IMR-90 (cell line): ENCODE data around the gene TEPSIN. TPM values are rescaled to one million over a fixed set of nuclear protein-coding genes. Genes with fewer than 3 reads are reported as not detected.

Experiments used
- ATAC-seq: fragments of 200-7000 bp; cut with Tn5 transposase; 2 replicates; pipeline ENCODE4 v1.9.1; 2020; ENCODE audit warnings: low read depth, mild to moderate bottlenecking, moderate library complexity
- BruUV-seq: library from RNA; stranded (reverse); fragments of 400-500 nt; replicated peaks from 2 replicates; lab custom pipeline; 2021; lab: Mats Ljungman, UMichigan
- CTCF ChIA-PET: fragments of 300-600 bp; formaldehyde crosslinking; extraction: SDS; loops from one replicate; lab custom pipeline; 2021; ENCODE audit warnings: antibody characterized with exemption; lab: Yijun Ruan, JAX
- POLR2A ChIA-PET: fragments of 300-600 bp; sonication (Branson Sonifier 250); formaldehyde crosslinking; loops from one replicate; lab custom pipeline; 2022; ENCODE audit warnings: antibody characterized with exemption; ENCODE audit not compliant: unreplicated experiment; lab: Charles Lee
- DNase-seq: peaks from one replicate; pipeline ENCODE4 v3.0.0; 2013
- H2AFZ ChIP-seq: replicated peaks from 2 replicates; pipeline ENCODE3; 2013; ENCODE audit warnings: low read length, mild to moderate bottlenecking; ENCODE audit not compliant: poor library complexity
- H2AK5ac ChIP-seq: 2 replicates; pipeline ENCODE4 v1.6.1; 2013; ENCODE audit warnings: low read depth, low read length, inconsistent platforms
- H2AK9ac ChIP-seq: replicated peaks from 2 replicates; pipeline ENCODE3; 2013; ENCODE audit warnings: mild to moderate bottlenecking, low read depth, low read length, moderate library complexity; ENCODE audit not compliant: poor library complexity
- H2BK120ac ChIP-seq: 2 replicates; pipeline ENCODE4 v1.6.1; 2013; ENCODE audit warnings: low read depth, low read length, inconsistent platforms
- H2BK15ac ChIP-seq: 3 replicates; pipeline ENCODE4 v1.6.1; 2013; ENCODE audit warnings: low read depth, low read length, inconsistent platforms
- H2BK20ac ChIP-seq: 2 replicates; pipeline ENCODE4 v1.6.1; 2013; ENCODE audit warnings: low read depth, mild to moderate bottlenecking, inconsistent platforms, low read length, moderate library complexity
- H2BK5ac ChIP-seq: 2 replicates; pipeline ENCODE4 v1.6.1; 2013; ENCODE audit warnings: mild to moderate bottlenecking, low read depth, low read length, inconsistent platforms; ENCODE audit not compliant: poor library complexity, severe bottlenecking
- H3K14ac ChIP-seq: replicated peaks from 2 replicates; pipeline ENCODE4 v1.6.1; 2013; ENCODE audit warnings: low read depth, low read length, inconsistent platforms
- H3K18ac ChIP-seq: 2 replicates; pipeline ENCODE4 v1.6.1; 2013; ENCODE audit warnings: low read depth, low read length, control low read depth
- H3K23ac ChIP-seq: 2 replicates; pipeline ENCODE4 v1.6.1; 2013; ENCODE audit warnings: low read depth, low read length, inconsistent platforms
- H3K27ac ChIP-seq: 2 replicates; pipeline ENCODE4 v1.5.1; 2013; ENCODE audit warnings: mild to moderate bottlenecking, control low read depth, low read length; ENCODE audit not compliant: insufficient read depth
- H3K27me3 ChIP-seq: 2 replicates; pipeline ENCODE4 v1.6.1; 2013; ENCODE audit warnings: low read length; ENCODE audit not compliant: control insufficient read depth, insufficient read depth
- H3K36me3 ChIP-seq: 2 replicates; pipeline ENCODE4 v1.6.1; 2013; ENCODE audit warnings: low read length, mixed read lengths; ENCODE audit not compliant: control insufficient read depth, insufficient read depth
- H3K4ac ChIP-seq: 2 replicates; pipeline ENCODE4 v1.6.1; 2013; ENCODE audit warnings: low read depth, low read length, inconsistent platforms
- H3K4me1 ChIP-seq: 2 replicates; pipeline ENCODE4 v1.6.1; 2013; ENCODE audit warnings: low read length, mixed read lengths; ENCODE audit not compliant: control insufficient read depth, insufficient read depth
- H3K4me2 ChIP-seq: 2 replicates; pipeline ENCODE4 v1.6.1; 2013; ENCODE audit warnings: low read depth, mild to moderate bottlenecking, control low read depth, low read length, moderate library complexity
- H3K4me3 ChIP-seq: 2 replicates; pipeline ENCODE4 v1.5.1; 2013; ENCODE audit warnings: low read depth, mild to moderate bottlenecking, control low read depth, low read length, moderate library complexity; ENCODE audit not compliant: insufficient read depth
- H3K56ac ChIP-seq: 2 replicates; pipeline ENCODE4 v1.6.1; 2013; ENCODE audit warnings: low read length, inconsistent platforms; ENCODE audit not compliant: insufficient read depth; ENCODE audit errors: extremely low read depth
- H3K79me1 ChIP-seq, 2 experiments: 2 replicates each; pipeline ENCODE4 v1.6.1; 2013; ENCODE audit warnings: low read length in 2 of 2, inconsistent platforms in 1 of 2, low read depth in 1 of 2
- H3K9ac ChIP-seq: 2 replicates; pipeline ENCODE4 v1.6.1; 2013; ENCODE audit warnings: low read depth, low read length, control low read depth
- H3K9me1 ChIP-seq: 2 replicates; pipeline ENCODE4 v1.6.1; 2013; ENCODE audit warnings: low read length, inconsistent platforms; ENCODE audit not compliant: insufficient read depth
- H3K9me3 ChIP-seq: 2 replicates; pipeline ENCODE4 v1.6.1; 2013; ENCODE audit warnings: low read length; ENCODE audit not compliant: control insufficient read depth, insufficient read depth
- H4K20me1 ChIP-seq: 2 replicates; pipeline ENCODE4 v1.6.1; 2013; ENCODE audit warnings: low read length, inconsistent platforms; ENCODE audit not compliant: insufficient read depth
- H4K5ac ChIP-seq: 2 replicates; pipeline ENCODE4 v1.6.1; 2013; ENCODE audit warnings: mild to moderate bottlenecking, low read depth, low read length, control low read depth
- H4K8ac ChIP-seq, 2 experiments: 2 replicates each; pipeline ENCODE4 v1.6.1; 2013; ENCODE audit warnings: low read depth in 2 of 2, low read length in 2 of 2, control low read depth in 1 of 2, inconsistent platforms in 1 of 2
- H4K91ac ChIP-seq: 2 replicates; pipeline ENCODE4 v1.6.1; 2013; ENCODE audit warnings: low read depth, low read length, inconsistent platforms; ENCODE audit not compliant: insufficient read depth
- BHLHE40 ChIP-seq: fragments of 150-350 bp; IDR thresholded peaks from 2 replicates; pipeline ENCODE4 v1.6.1; 2016; ENCODE audit warnings: mild to moderate bottlenecking, low read depth, low read length
- CHD1 ChIP-seq: IDR thresholded peaks from 2 replicates; pipeline ENCODE4 v1.6.1; 2012; ENCODE audit warnings: low read depth, low read length, improper control_type of control experiment
- FOS ChIP-seq: fragments of 150-350 bp; IDR thresholded peaks from 2 replicates; pipeline ENCODE4 v1.6.1; 2016; ENCODE audit warnings: low read depth, low read length
- MXI1 ChIP-seq: IDR thresholded peaks from 2 replicates; pipeline ENCODE4 v1.6.1; 2012; ENCODE audit warnings: low read depth, mild to moderate bottlenecking, low read length, moderate library complexity, borderline replicate concordance
- NFE2L2 ChIP-seq: fragments of 150-350 bp; IDR thresholded peaks from 2 replicates; pipeline ENCODE4 v1.6.1; 2016; ENCODE audit warnings: low read depth, mild to moderate bottlenecking, low read length
- POLR2A ChIP-seq: IDR thresholded peaks from 2 replicates; pipeline ENCODE4 v1.6.1; 2012; ENCODE audit warnings: mild to moderate bottlenecking, low read depth, low read length
- RAD21 ChIP-seq: IDR thresholded peaks from 2 replicates; pipeline ENCODE4 v1.6.1; 2012; ENCODE audit warnings: low read length, improper control_type of control experiment
- RCOR1 ChIP-seq: IDR thresholded peaks from 2 replicates; pipeline ENCODE4 v1.6.1; 2012; ENCODE audit warnings: mild to moderate bottlenecking, low read length, improper control_type of control experiment; ENCODE audit not compliant: insufficient replicate concordance
- RFX5 ChIP-seq: IDR thresholded peaks from 2 replicates; pipeline ENCODE4 v1.8.0; 2012; ENCODE audit warnings: low read depth, mild to moderate bottlenecking, low read length, moderate library complexity
- SMC3 ChIP-seq: fragments of 150-350 bp; IDR thresholded peaks from 2 replicates; pipeline ENCODE4 v1.6.1; 2016; ENCODE audit warnings: low read depth, mild to moderate bottlenecking, antibody characterized with exemption, low read length, moderate library complexity
- WGBS, 2 experiments: methylation state at CpG; one replicate each; pipeline versions ENCODE4 v1.1.5 to v1.1.7; 2013; ENCODE audit warnings: missing lambda C conversion rate in 2 of 2; ENCODE audit not compliant: insufficient read length in 1 of 2; ENCODE audit errors: extremely low coverage in 2 of 2; 5-methylcytosine and 5-hydroxymethylcytosine counted together
- dilution Hi-C: fragments of 300-500 bp; cut with HindIII; formaldehyde crosslinking; loops from one replicate; pipeline ENCODE4 v1.14.3; 2018; ENCODE audit warnings: low sequenced_read_pairs; ENCODE audit not compliant: unreplicated experiment
- in situ Hi-C: fragments of 300-500 bp; cut with MboI; formaldehyde crosslinking; loops from 3 replicates; pipeline ENCODE4 v1.14.3; 2019; ENCODE audit warnings: low sequenced_read_pairs, inconsistent platforms, mixed read lengths
- intact Hi-C: fragments of 100-400 bp; cut with micrococcal nuclease; formaldehyde crosslinking; loops from 2 replicates; pipeline ENCODE4 v1.10.0; 2022
- polyA plus RNA-seq, 3 experiments: library from polyadenylated mRNA; depleted of rRNA; stranded (reverse); fragments of >200 nt; gene quantifications; 2 replicates each; pipeline ENCODE4 v1.2.3, GENCODE V29; 2012; ENCODE audit warnings: low replicate concordance in 1 of 3
- total RNA-seq: library from RNA; depleted of rRNA; stranded (reverse); fragments of >200 nt; gene quantifications from 2 replicates; pipeline ENCODE4 v1.2.3, GENCODE V29; 2012
- TF ChIP-seq, protein P1 (sequence below): conservative IDR thresholded peaks from 2 replicates; pipeline ENCODE4 v1.5.1; 2012; ENCODE audit warnings: mild to moderate bottlenecking, low read depth, low read length, improper control_type of control experiment
- TF ChIP-seq, protein P2 (sequence below): fragments of 150-350 bp; IDR thresholded peaks from 2 replicates; pipeline ENCODE4 v1.6.1; 2017; ENCODE audit warnings: mild to moderate bottlenecking, antibody characterized with exemption, low read length, low read depth
- TF ChIP-seq, protein P3 (sequence below): fragments of 150-350 bp; IDR thresholded peaks from 2 replicates; pipeline ENCODE4 v1.6.1; 2016; ENCODE audit warnings: low read depth, mild to moderate bottlenecking, low read length, moderate library complexity, borderline replicate concordance

Gene TEPSIN
- total and polyA plus RNA-seq, 2 of the 4 experiments (the other 2 are of a cell fraction), result 3.2 to 28.1 TPM

DNA sequence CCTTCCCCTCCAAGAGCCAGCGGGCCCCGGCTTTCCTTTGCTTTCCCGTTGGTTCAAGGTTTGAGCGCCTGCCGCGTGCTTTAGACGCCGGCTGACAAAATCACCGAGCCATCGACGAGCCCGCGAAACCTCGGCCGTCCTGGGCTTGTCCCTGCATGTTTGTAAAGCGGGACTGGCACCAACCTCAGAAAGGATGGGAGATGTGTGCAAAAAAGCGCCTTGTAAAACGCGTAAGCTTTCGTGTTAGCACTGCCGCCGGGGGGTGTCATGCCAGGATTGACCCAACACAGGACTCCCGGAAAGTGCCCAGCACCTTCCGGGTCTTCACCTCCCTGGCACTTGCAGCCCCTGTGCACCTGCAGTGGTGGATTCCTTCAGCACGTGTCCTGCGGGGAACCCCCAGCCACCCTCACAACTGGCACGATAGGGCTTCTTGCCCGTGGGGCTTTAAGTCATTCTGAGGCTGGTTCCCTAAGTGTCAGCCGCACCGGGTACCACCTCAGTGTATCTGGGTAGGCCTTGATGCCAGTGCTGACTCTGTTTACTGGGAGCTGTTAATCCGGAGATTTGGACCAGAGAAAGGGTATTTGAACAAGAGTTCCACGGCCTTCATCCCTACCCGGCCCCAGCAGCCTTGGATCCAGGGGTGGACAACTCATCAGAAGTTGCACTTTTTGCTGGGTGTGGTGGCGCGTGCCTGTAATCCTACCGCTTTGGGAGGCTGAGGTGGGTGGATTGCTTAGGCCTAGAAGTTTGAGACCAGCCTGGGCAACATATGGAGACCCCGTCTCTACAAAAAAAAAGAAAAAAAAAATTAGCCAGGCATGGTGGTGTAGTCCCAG, 1.1 kb upstream of the TEPSIN start:
- peak overlapping the region; percentile 99 for H2AK9ac ChIP-seq
- no peak for TF ChIP-seq CHD1
- no peak for TF ChIP-seq SMC3
- no peak; the same call in 1 of the 2 replicates for TF ChIP-seq MXI1
- no peak for TF ChIP-seq BHLHE40
- TF ChIP-seq POLR2A, result no peak
- no peak for TF ChIP-seq RFX5
- TF ChIP-seq, protein P1, sequence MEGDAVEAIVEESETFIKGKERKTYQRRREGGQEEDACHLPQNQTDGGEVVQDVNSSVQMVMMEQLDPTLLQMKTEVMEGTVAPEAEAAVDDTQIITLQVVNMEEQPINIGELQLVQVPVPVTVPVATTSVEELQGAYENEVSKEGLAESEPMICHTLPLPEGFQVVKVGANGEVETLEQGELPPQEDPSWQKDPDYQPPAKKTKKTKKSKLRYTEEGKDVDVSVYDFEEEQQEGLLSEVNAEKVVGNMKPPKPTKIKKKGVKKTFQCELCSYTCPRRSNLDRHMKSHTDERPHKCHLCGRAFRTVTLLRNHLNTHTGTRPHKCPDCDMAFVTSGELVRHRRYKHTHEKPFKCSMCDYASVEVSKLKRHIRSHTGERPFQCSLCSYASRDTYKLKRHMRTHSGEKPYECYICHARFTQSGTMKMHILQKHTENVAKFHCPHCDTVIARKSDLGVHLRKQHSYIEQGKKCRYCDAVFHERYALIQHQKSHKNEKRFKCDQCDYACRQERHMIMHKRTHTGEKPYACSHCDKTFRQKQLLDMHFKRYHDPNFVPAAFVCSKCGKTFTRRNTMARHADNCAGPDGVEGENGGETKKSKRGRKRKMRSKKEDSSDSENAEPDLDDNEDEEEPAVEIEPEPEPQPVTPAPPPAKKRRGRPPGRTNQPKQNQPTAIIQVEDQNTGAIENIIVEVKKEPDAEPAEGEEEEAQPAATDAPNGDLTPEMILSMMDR, result no peak
- TF ChIP-seq, protein P2, sequence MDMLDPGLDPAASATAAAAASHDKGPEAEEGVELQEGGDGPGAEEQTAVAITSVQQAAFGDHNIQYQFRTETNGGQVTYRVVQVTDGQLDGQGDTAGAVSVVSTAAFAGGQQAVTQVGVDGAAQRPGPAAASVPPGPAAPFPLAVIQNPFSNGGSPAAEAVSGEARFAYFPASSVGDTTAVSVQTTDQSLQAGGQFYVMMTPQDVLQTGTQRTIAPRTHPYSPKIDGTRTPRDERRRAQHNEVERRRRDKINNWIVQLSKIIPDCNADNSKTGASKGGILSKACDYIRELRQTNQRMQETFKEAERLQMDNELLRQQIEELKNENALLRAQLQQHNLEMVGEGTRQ, result no peak
- TF ChIP-seq RCOR1, result no peak
- TF ChIP-seq, protein P3, sequence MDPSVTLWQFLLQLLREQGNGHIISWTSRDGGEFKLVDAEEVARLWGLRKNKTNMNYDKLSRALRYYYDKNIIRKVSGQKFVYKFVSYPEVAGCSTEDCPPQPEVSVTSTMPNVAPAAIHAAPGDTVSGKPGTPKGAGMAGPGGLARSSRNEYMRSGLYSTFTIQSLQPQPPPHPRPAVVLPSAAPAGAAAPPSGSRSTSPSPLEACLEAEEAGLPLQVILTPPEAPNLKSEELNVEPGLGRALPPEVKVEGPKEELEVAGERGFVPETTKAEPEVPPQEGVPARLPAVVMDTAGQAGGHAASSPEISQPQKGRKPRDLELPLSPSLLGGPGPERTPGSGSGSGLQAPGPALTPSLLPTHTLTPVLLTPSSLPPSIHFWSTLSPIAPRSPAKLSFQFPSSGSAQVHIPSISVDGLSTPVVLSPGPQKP, result no peak
- TF ChIP-seq NFE2L2, result no peak
- TF ChIP-seq RAD21, result no peak
- no peak for TF ChIP-seq FOS
- H3K23ac ChIP-seq, result peak overlapping the region; percentile 92
- H3K9ac ChIP-seq, result peak overlapping the region; percentile 93
- H2BK120ac ChIP-seq, result peak overlapping the region; percentile 75
- peaks cover 11% of the 10 kb centered on the region; the same call in 1 of the 2 replicates for H3K9me1 ChIP-seq
- in situ Hi-C loops, result no loop called here
- no peaks in the 10 kb centered on the region for H3K9me3 ChIP-seq
- peaks cover 41% of the 10 kb centered on the region for H4K20me1 ChIP-seq
- 21% methylated on average over 7 of the region's 37 CpGs; no CpG with 5 or more reads in 1 of the 2 experiments for WGBS, 2 experiments
- peak overlapping the region; percentile 90 for H3K27ac ChIP-seq
- H3K4me3 ChIP-seq, result peak overlapping the region; percentile 71
- H3K27me3 ChIP-seq, result no peaks in the 10 kb centered on the region
- H2BK20ac ChIP-seq, result no peak overlapping the region
- peaks cover 1% of the 10 kb centered on the region; the same call in 1 of the 2 replicates for H3K36me3 ChIP-seq
- ChIA-PET POLR2A (no interaction called here), CTCF (interaction anchor here (1.0 to 1.1 kb wide), 2 partner anchors 15 to 245 kb away, joined by 3 read pairs; no protein-coding TSS in a partner anchor)
- H4K5ac ChIP-seq, result peak overlapping the region; percentile 74
- H2AFZ ChIP-seq, result peak overlapping the region; percentile 98
- H3K56ac ChIP-seq, result peak overlapping the region; percentile 79
- ATAC-seq (no peak), DNase-seq (peak; percentile 6)
- H3K4me2 ChIP-seq, result peak overlapping the region; percentile 97
- peak overlapping the region; percentile 34 for H3K18ac ChIP-seq
- peak overlapping the region; percentile 96 for H3K4ac ChIP-seq
- peaks cover 29 to 82% of the 10 kb centered on the region in 2 experiments for H3K79me1 ChIP-seq
- peak overlapping the region; percentile 90 for H3K14ac ChIP-seq
- H2BK15ac ChIP-seq, result no peak overlapping the region; the same call in 2 of the 3 replicates
- H2BK5ac ChIP-seq, result peak overlapping the region; percentile 67
- peak overlapping the region; percentile 50 to 94; a peak in 3 of 4 replicates for H4K8ac ChIP-seq
- peaks cover 16% of the 10 kb centered on the region for H3K4me1 ChIP-seq
- BruUV-seq, result TSS peak; percentile 40
- peak overlapping the region; percentile 72 for H4K91ac ChIP-seq
- intact Hi-C loops, result no loop called here
- H2AK5ac ChIP-seq, result peak overlapping the region; percentile 91
- dilution Hi-C loops, result no loop called here
